Stimulated activated effector memory CD8-positive, alpha-beta T cell treated with anti-CD3 and anti-CD28 coated beads, Interleukin-12 subunit alpha, Interleukin-12 subunit beta, amount 100 ng/mL, for 72 hours (primary cell): ENCODE results near the gene SKAP1.
"Not testable (repeated sequence)": the region's sequence is repeated elsewhere in the genome, so short reads cannot be mapped to it uniquely, and the experiment has no call there.

Source experiments
- ATAC-seq: fragments of 150-1000 bp; cut with Tn5 transposase; 2 replicates; pipeline ENCODE4 v1.10.0; 2021
- DNase-seq, 2 donors: peaks; one replicate each; pipeline ENCODE4 v3.0.0; 2021 to 2022; ENCODE audit warnings: low spot score in 2 of 2
- H3K27ac Mint-ChIP-seq: one replicate; pipeline ENCODE4 v1.8.0; 2022; ENCODE audit warnings: mild to moderate bottlenecking, mixed read lengths
- H3K36me3 Mint-ChIP-seq: one replicate; pipeline ENCODE4 v1.8.0; 2022; ENCODE audit warnings: mild to moderate bottlenecking, mixed read lengths
- H3K4me1 Mint-ChIP-seq: one replicate; pipeline ENCODE4 v1.8.0; 2022; ENCODE audit warnings: mixed read lengths
- H3K4me3 Mint-ChIP-seq: one replicate; pipeline ENCODE4 v1.8.0; 2022; ENCODE audit warnings: mild to moderate bottlenecking, mixed read lengths
- H3K9me3 Mint-ChIP-seq: one replicate; pipeline ENCODE4 v1.8.0; 2022; ENCODE audit warnings: mixed read lengths

SKAP1 gene

GRCh38 chr17:48376682-48377325 lies 53.2 kb downstream of the SKAP1 start:
- H3K4me1 Mint-ChIP-seq: peaks cover 28% of the 10 kb centered on the region
- no peak overlapping the region for H3K4me3 Mint-ChIP-seq
- H3K27ac Mint-ChIP-seq: no peak overlapping the region
- no peak for ATAC-seq
- peaks cover 25% of the 10 kb centered on the region for H3K36me3 Mint-ChIP-seq
- no peaks in the 10 kb centered on the region for H3K9me3 Mint-ChIP-seq
- no peak for DNase-seq

DNA sequence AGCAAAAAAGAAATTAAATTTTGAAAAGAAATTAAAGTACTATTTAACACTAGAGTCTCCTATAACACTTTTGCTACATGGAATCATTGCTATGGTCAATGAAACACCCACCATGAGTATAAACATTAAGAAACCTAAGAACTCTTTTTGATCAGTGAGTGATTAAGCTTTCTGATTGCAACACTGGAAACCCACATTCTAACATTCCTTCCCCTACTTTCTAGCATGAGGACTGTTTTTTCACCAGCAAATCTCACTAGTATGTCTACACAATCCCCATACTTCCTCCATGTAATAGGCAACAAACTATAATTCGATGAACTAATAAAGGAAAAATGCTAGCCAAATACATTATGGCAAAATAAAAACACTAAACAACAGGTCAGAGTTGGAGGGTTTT lies 54.7 kb downstream of the SKAP1 start:
- H3K27ac Mint-ChIP-seq: no peak overlapping the region
- H3K36me3 Mint-ChIP-seq: peaks cover 20% of the 10 kb centered on the region
- no peaks in the 10 kb centered on the region for H3K9me3 Mint-ChIP-seq
- DNase-seq (no peak), ATAC-seq (no peak)
- no peak overlapping the region for H3K4me3 Mint-ChIP-seq
- H3K4me1 Mint-ChIP-seq: peaks cover 29% of the 10 kb centered on the region

- peak; percentile 77 for ATAC-seq
- H3K36me3 Mint-ChIP-seq: peaks cover 19% of the 10 kb centered on the region
- H3K4me1 Mint-ChIP-seq: peaks cover 32% of the 10 kb centered on the region
- no peak overlapping the region for H3K27ac Mint-ChIP-seq
- H3K4me3 Mint-ChIP-seq: no peak overlapping the region
- peak; percentile 8 to 56 for DNase-seq
- H3K9me3 Mint-ChIP-seq: no peaks in the 10 kb centered on the region
Observed at GRCh38 chr17:48374650-48375230, 55.3 kb downstream of the SKAP1 start.

- H3K36me3 Mint-ChIP-seq: peaks cover 14% of the 10 kb centered on the region
- H3K9me3 Mint-ChIP-seq: no peaks in the 10 kb centered on the region
- ATAC-seq (no peak), DNase-seq (no peak)
- H3K4me3 Mint-ChIP-seq: no peak overlapping the region
- no peak overlapping the region for H3K27ac Mint-ChIP-seq
- peaks cover 32% of the 10 kb centered on the region for H3K4me1 Mint-ChIP-seq
Observed at GRCh38 chr17:48373883-48374282, 56.1 kb downstream of the SKAP1 start.

DNA sequence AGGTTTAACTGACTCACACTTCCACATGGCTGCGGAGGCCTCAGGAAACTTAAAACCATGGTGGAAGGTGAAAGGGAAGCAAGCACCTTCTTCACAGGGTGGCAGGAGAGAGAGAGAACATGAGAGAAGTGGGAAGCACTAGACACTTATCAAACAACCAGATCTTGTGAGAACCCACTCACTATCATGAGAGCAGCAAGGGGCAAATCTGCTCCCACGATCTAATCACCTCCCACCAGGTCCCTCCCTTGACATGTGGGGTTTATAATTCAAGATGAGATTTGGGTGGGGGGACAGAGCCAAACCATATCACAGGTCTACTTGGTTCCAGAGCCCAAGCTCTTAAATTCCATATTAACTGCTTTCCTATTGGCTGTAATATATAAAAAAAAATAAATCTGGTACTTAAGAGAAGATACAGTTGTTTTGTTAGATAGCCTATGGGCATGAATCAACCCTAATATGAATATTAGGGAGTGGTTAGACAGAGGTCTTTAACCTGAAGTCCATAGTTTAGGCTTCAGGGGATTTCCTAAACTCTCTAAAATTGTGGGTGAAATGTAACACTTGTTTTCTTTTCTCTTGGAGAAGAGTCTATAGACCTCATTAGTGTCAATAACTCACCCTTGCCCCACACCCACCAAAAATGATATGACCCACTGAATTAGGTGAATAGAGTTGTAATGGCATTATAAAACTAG lies 56.7 kb downstream of the SKAP1 start:
- peak overlapping the region; percentile 52 for H3K27ac Mint-ChIP-seq
- H3K4me3 Mint-ChIP-seq: no peak overlapping the region
- no peaks in the 10 kb centered on the region for H3K9me3 Mint-ChIP-seq
- no peak for DNase-seq
- peaks cover 20% of the 10 kb centered on the region for H3K36me3 Mint-ChIP-seq
- no peak for ATAC-seq
- peaks cover 34% of the 10 kb centered on the region for H3K4me1 Mint-ChIP-seq

DNA sequence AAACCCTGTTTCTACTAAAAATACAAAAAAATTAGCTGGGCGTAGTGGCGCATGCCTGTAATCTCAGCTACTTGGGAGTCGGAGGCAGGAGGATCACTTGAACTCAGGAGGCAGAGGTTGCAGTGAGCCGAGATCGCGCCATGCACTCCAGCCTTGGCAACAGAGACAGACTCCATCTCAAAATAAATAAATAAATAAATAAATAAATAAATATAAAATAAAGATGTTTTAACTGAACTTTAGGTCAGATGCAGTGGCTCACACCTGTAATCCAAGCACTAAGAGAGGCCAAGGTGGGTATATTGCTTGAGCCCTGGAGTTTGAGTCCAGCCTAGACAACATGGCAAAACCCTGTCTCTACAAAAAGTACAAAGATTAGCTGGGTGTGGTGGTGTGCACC lies 61.0 kb downstream of the SKAP1 start:
- H3K4me1 Mint-ChIP-seq: peaks cover 38% of the 10 kb centered on the region
- ATAC-seq: not testable (repeated sequence)

DNA sequence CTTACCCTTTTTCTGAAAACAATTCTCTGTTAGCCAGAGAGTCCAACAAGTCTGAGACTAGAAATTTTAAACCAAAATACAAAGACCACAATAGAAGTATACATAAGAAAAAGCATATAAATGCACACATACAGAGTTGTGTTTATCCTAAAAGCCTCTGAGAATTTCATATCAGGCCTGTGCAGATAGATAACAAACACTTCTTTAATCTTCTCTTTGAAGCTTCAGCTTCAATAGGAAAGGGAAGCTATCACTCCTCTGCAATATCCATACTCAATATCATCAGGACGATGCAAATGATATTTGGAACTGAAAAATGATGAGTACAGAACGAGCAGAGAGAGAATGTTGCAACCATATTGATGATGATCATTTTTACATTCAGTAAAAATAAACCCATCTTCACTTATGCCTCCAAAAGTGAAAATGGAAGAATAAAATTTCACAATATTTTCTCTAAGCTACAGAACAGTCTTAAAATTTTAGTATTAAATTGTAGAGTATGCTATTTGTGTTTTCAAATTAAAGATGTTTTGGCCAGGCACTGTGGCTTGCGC lies 61.6 kb downstream of the SKAP1 start:
- no peak overlapping the region for H3K27ac Mint-ChIP-seq
- H3K9me3 Mint-ChIP-seq: no peaks in the 10 kb centered on the region
- peaks cover 33% of the 10 kb centered on the region for H3K4me1 Mint-ChIP-seq
- ATAC-seq: no peak
- DNase-seq: no peak
- peaks cover 47% of the 10 kb centered on the region for H3K36me3 Mint-ChIP-seq
- H3K4me3 Mint-ChIP-seq: no peak overlapping the region

More for the DNA sequence above, 61.0 kb downstream of the SKAP1 start:
- not testable (repeated sequence) for H3K9me3 Mint-ChIP-seq, DNase-seq, H3K27ac Mint-ChIP-seq, H3K4me3 Mint-ChIP-seq
- H3K36me3 Mint-ChIP-seq: peaks cover 47% of the 10 kb centered on the region

DNA sequence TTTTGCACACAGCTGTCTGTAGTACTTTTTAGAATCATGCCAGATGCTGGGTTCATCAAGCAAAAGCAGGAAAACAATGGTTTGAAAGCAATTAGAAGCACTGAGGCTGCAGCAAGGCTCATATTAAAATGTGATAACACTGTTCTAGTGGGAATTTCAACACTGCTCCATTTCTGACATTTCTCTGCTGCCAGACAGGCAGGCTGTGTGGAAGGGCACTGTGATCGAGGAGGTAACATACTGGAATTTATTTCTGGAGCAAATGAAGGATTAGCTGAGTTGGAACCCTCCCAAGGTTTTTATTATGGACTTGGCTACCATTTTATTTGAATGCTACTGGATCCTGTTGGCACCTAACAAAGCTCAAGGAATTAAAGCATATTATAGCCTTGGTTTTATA lies 66.9 kb downstream of the SKAP1 start:
- no peak for DNase-seq
- Mint-ChIP-seq H3K4me1 (peaks cover 9% of the 10 kb centered on the region), H3K4me3 (no peak overlapping the region), H3K27ac (no peak overlapping the region), H3K9me3 (no peaks in the 10 kb centered on the region), H3K36me3 (peaks cover 33% of the 10 kb centered on the region)
- ATAC-seq: no peak

DNA sequence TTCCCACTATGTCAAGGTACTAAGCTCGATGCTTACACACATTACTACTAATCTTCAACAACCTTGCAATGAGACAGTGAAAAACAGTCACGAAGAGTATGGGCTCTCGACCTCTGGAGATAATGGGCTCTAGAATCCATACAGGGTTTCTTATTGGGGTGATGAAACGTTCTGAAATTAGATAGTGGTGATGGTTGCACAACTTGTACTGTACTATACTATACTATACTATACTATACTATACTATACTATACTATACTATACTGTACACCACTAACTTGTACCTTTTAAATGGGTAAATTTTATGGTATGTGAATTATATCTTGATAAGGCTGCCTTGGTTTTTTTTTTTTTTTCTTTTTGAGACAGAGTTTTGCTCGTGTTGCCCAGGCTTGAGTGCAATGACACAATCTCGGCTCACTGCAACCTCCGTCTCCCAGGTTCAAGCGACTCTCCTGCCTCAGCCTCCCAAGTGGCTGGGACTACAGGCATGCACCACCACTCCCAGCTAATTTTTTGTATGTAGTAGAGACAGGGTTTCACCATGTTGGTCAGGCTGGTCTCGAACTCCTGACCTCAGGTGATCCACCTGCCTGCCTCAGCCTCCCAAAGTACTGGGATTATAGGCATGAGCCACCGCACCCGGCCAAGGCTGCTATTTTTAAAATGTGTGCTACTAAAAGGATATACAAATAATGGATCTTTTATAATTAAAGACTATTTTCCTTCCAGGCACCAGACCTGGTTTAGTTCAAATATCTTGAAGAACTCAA lies 69.0 kb downstream of the SKAP1 start:
- DNase-seq, H3K4me3 Mint-ChIP-seq, ATAC-seq, H3K9me3 Mint-ChIP-seq, H3K4me1 Mint-ChIP-seq: not testable (repeated sequence)
- Mint-ChIP-seq H3K27ac (peak overlapping the region; percentile 2), H3K36me3 (peaks cover 11% of the 10 kb centered on the region)

- no peaks in the 10 kb centered on the region for H3K9me3 Mint-ChIP-seq
- H3K36me3 Mint-ChIP-seq: peaks cover 6% of the 10 kb centered on the region
- no peaks in the 10 kb centered on the region for H3K4me1 Mint-ChIP-seq
- ATAC-seq: no peak
- no peak for DNase-seq
- no peak overlapping the region for H3K27ac Mint-ChIP-seq
- no peak overlapping the region for H3K4me3 Mint-ChIP-seq
Observed at GRCh38 chr17:48357779-48358602, 72.0 kb downstream of the SKAP1 start.

- Mint-ChIP-seq H3K9me3 (no peaks in the 10 kb centered on the region), H3K4me3 (no peak overlapping the region), H3K36me3 (no peaks in the 10 kb centered on the region), H3K27ac (no peak overlapping the region), H3K4me1 (no peaks in the 10 kb centered on the region)
- no peak for ATAC-seq
- no peak for DNase-seq
Observed at GRCh38 chr17:48356866-48357265, 73.1 kb downstream of the SKAP1 start.

DNA sequence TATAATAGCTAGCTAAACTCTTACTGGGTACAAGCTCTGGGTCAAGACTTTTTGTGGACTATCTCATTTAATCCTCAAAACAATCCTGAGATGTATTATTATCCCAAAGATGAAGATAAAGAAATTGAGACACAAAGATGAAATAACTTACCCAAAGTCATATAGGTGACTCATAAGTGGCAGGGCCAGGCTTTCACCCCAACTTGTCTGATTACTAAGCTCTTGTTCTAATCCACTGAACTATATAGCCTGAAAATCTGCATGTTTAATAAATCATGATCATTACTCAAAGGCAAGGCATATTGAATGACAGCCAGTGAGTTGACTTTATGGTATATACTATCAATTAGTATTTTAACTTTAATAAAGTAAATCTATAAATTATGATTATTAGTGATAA lies 77.4 kb downstream of the SKAP1 start:
- ATAC-seq (peak; percentile 72), DNase-seq (no peak)
- Mint-ChIP-seq H3K9me3 (no peaks in the 10 kb centered on the region), H3K27ac (no peak overlapping the region), H3K4me1 (no peaks in the 10 kb centered on the region), H3K36me3 (no peaks in the 10 kb centered on the region), H3K4me3 (no peak overlapping the region)

DNA sequence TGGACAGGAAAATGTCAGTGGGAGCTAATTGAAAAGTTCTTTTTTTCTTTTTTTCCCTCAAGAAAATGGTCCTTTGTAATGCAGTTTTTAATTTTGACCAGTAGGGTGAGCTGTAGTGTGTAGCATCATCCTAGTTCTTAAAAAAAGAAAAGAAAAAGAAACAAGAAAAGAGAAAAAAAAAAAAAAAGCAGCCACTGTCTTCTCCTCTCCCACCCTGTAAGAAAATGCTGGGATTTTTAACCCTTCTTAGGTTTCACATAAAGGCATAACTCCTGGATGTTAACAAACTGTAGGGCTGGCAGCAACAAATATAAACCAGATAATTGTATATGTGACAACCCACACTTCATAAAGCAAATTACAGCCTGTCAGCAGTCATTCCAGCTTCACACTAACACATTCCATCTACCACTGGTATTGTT lies 78.1 kb downstream of the SKAP1 start:
- no peak overlapping the region for H3K27ac Mint-ChIP-seq
- no peak overlapping the region for H3K4me3 Mint-ChIP-seq
- ATAC-seq: no peak
- DNase-seq: no peak
- no peaks in the 10 kb centered on the region for H3K4me1 Mint-ChIP-seq
- H3K36me3 Mint-ChIP-seq: no peaks in the 10 kb centered on the region
- H3K9me3 Mint-ChIP-seq: no peaks in the 10 kb centered on the region

DNA sequence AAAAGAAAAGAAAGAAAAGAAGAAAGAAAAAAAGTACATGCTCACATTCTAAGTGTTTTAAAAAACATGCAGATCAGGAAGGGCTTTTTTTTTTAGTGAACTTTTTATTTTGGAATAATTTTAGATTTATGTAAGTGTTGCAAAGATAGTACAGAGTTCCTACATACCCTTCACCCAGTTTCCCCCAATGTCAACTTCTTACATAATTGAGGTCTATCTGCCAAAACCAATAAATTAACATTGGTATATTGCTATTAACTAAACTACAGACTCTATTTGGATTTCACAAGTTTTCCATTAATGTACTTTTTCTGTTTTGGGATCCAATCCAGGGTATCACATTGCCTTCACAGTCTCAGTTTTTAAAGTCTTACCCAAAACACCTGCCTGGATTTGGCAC lies 81.7 kb downstream of the SKAP1 start:
- DNase-seq (no peak), ATAC-seq (no peak)
- Mint-ChIP-seq H3K36me3 (peaks cover 30% of the 10 kb centered on the region), H3K9me3 (no peaks in the 10 kb centered on the region), H3K4me1 (no peaks in the 10 kb centered on the region), H3K27ac (no peak overlapping the region), H3K4me3 (no peak overlapping the region)
